ENCODE data around the gene ACBD4. TPM values are rescaled to one million over a fixed set of nuclear protein-coding genes. Genes with fewer than 3 reads are reported as not detected.

The ACBD4 gene
- total RNA-seq, 1 experiment from 2014 or later, result 12.0 TPM

DNA sequence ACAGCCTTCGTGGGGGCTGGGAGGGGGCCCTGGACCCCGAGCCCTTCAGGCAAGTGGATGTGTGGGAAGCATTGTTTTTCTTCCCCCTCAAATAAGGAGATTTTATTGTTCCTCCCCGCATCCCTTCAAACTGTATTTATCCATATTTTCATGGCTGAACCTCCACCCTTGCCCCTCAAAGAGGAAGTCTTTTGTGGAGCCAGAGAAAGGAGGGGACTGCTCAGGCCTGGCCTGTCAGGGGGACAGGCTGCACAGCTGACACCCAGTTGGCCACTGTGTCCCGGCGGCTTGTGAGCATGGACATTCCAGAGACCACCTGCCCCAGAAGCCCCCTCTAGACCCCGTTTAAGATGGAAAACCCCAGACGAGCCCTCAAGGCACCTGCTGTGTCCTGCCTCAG lies 42.1 kb downstream of the ACBD4 start:
- no peak for DNase-seq (ENCODE audit: extremely low read depth, low read depth)

DNA sequence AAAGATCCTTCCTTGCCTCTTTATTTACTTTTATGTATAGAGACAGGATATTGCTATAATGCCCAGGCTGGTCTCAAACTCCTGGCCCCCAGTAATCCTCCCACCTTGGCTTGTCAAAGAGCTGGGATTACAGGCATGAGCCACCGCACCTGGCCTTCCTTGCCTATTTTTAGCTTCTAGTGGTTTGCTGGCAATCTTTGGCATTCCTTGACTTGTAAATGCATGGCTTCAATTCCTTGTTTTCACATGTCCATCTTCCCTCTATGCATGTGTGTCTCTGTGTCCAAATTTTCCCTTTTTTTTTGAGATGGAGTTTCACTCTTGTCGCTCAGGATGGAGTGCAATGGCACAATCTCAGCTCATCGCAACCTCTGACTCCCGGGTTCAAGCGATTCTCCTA lies 48.7 kb downstream of the ACBD4 start:
- no peak for DNase-seq (ENCODE audit: extremely low read depth, low read depth)

DNA sequence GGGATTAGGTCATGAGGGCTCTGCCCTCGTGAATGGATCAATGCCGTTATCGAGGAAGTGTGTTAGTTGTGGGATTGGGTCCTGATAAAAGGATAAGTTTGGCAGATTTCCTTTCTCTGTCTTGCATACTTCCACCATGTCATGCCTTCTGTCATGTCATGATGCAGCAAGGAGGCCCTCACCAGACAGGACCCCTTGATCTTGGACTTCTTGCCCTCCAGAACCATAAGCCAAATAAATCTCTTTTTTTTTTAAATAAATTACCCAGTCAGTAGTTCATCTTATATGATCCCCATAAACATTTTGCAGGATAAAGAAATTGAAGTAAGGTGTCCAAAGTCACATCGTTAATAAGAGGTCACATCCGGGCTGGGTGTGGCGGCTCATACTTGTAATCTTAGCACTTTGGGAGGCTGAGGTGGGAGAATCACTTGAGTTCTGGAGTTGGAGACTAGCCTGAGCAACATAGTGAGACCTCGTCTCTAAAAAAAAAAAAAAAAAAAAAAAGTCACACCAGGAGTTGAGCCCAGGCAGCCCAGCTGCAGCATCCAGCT lies 51.4 kb downstream of the ACBD4 start:
- DNase-seq (ENCODE audit: extremely low read depth, low read depth), result no peak

DNA sequence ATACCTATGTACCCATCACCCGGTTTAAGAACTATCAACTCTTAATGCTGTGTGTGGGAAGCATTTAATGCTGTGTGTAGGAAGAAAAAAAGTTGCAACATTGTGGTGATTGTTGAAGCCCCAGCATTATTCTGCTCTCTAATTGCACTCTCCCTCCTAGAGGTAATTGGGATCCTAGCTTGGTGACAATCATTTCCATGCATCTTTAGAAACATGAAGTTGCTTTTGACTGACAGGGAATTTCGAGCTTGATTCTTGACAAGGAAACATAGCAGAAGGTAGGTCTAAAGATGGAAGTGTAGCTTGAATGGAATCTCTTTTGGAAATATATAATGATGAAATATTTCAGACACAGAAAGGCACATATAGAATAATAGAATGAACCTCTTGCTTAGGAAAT lies 53.5 kb downstream of the ACBD4 start:
- no peak for DNase-seq (ENCODE audit: extremely low read depth, low read depth)

DNA sequence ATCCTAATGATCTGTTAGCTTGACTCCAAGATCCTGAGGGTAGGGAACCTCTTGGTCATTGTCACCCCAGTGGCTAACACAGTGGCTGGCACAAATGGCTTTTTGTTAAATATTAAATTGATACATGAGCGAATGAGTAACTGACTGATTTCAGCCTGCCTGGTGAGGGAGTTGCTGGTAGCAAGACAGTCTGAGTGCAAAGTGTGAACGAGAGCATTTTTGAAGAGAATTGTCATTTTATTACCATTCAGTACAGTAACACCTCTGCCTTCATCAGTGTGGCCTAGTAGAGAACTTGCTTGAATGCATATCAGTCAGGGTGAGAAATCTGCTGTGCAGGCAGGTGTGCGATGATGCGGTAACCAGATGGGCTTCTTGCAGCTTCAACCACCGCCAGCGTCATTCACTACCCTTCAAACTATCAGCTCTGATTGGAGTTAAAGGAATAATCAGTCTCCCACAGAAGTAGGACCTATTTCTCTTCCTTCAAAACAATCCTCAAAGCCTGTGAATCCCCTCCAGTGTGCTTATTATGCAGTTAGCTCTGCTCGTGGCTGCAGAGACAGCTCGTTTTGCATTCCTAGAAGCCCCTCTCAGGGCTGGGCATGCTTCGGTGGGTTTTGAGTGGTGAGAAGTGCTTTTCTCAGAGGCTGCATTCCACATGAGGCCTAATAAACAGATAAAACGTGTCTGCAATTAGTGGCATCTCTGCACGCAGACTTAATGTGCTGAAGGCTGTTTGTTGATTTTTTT lies 55.2 kb downstream of the ACBD4 start:
- DNase-seq (ENCODE audit: extremely low read depth, low read depth), result no peak

Small RNA genes within 50 kb of the gene (small RNA-seq; reads per million reads assigned to genes)
- gene MIR6784, result 0 to 0.12 reads per million in 2 experiments

Other genes with a start within 250 kb of the ACBD4 start
- gene EFTUD2, start 236.2 kb upstream of the ACBD4 start, total RNA-seq (2014; rRNA removed; shearing (Covaris generic)), result 112 and 137 TPM in 2 replicates
- 0.09 and 0.32 TPM in 2 replicates for gene GFAP, start 220.2 kb upstream of the ACBD4 start, total RNA-seq (2014; rRNA removed; shearing (Covaris generic))
- 11.0 and 12.7 TPM in 2 replicates for gene KIF18B, start 187.9 kb upstream of the ACBD4 start, total RNA-seq (2014; rRNA removed; shearing (Covaris generic))
- 0.72 and 0.84 TPM in 2 replicates for gene C1QL1, start 167.4 kb upstream of the ACBD4 start, total RNA-seq (2014; rRNA removed; shearing (Covaris generic))
- 22.8 and 24.0 TPM in 2 replicates for gene DCAKD, start 84.1 kb upstream of the ACBD4 start, total RNA-seq (2014; rRNA removed; shearing (Covaris generic))
- gene NMT1, start 74.4 kb upstream of the ACBD4 start, total RNA-seq (2014; rRNA removed; shearing (Covaris generic)), result 88.9 and 561 TPM in 2 replicates
- gene PLCD3, start 3.2 kb upstream of the ACBD4 start, total RNA-seq (2014; rRNA removed; shearing (Covaris generic)), result 92.9 and 99.6 TPM in 2 replicates
- gene HEXIM1, start 12.8 kb downstream of the ACBD4 start, total RNA-seq (2014; rRNA removed; shearing (Covaris generic)), result 11.5 and 19.0 TPM in 2 replicates
- gene HEXIM2, start 26.2 kb downstream of the ACBD4 start, total RNA-seq (2014; rRNA removed; shearing (Covaris generic)), result 4.0 and 6.4 TPM in 2 replicates
- gene FMNL1, start 86.2 kb downstream of the ACBD4 start, total RNA-seq (2014; rRNA removed; shearing (Covaris generic)), result 36.6 and 41.7 TPM in 2 replicates
- gene SPATA32, start 126.4 kb downstream of the ACBD4 start, total RNA-seq (2014; rRNA removed; shearing (Covaris generic)), result not detected in 2 replicates
- 3.6 and 4.3 TPM in 2 replicates for gene MAP3K14, start 181.3 kb downstream of the ACBD4 start, total RNA-seq (2014; rRNA removed; shearing (Covaris generic))

All from NCI-H460 (cell line).